ENCODE data around the gene CCM2. TPM values are rescaled to one million over a fixed set of nuclear protein-coding genes. Genes with fewer than 3 reads are reported as not detected.

Gene CCM2
- total and polyA plus RNA-seq, 12 donors: 36.1 to 84.5 (median 50.7) TPM

DNA sequence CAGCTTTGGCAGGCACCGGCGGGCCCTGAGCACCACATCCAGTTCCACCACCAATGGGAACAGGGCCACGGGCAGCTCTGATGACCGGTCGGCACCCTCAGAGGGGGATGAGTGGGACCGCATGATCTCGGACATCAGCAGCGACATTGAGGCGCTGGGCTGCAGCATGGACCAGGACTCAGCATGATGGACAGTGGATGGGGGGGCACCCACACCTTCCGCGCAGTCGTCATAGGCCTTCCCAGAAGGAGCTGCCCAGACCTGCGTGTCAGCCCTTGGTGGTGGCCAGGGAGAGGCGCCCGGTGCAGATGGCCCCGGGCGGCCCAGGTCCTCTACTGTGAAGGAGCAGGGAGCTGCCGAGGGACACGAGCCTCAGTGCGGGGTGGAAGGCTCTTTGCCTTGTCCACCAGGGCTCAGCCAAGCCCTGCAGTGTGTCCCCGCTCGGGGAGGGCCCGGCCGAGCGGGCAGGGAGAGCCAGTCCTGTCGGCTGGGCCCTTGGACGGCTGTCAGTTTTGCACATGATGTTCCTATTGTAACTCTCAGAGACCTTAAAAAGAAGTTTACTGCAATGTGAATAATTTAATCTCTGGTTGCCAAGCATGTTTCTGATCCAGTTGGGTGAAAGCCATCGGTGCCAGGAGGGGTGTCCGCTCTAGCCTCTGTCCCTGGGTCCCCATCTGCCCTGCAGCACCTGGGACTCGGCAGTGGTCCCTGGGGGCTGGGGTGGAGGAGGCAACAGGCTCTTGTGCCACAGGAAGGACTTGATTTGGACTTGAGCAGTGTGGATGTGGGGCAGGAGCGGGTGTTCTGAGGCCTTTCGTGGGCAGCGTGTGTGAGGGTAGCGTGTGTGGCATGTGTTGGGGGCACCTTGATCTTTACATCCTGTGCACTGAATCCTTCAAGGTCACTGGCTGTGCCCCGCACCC lies 76.1 kb downstream of the CCM2 start:
- Histone ChIP-seq H3K27ac (no peak overlapping the region), H3K4me1 (replicated peaks in 1 of 2) (no peaks in the 10 kb centered on the region), H3K9me3 (replicated peaks in 1 of 3) (no peaks in the 10 kb centered on the region), H3K27me3 (no peaks in the 10 kb centered on the region), H3K36me3 (replicated peaks in 1 of 2) (peaks cover 0 to 61% of the 10 kb centered on the region in 2 donors), H3K4me3 (no peak overlapping the region)
- intact Hi-C loops (cut with DNase I): no loop called here
- TF ChIP-seq POLR2A (IDR thresholded peaks at IDR 0.05) (no peak), CTCF (IDR thresholded peaks at IDR 0.05) (no peak)
- 80 to 94% (median 89%) methylated on average over 8 to 35 of the region's 35 CpGs for WGBS, 4 donors
- peak in 1 of 7 donors; percentile 49 for DNase-seq

- Histone ChIP-seq H3K4me1 (replicated peaks in 1 of 2) (peaks cover 0 to 4% of the 10 kb centered on the region in 2 donors), H3K27me3 (no peaks in the 10 kb centered on the region), H3K27ac (no peak overlapping the region), H3K4me3 (no peak overlapping the region), H3K9me3 (replicated peaks in 1 of 3) (no peaks in the 10 kb centered on the region), H3K36me3 (replicated peaks in 1 of 2) (peaks cover 0 to 58% of the 10 kb centered on the region in 2 donors)
- intact Hi-C loops (cut with DNase I): no loop called here
- DNase-seq: no peak
- TF ChIP-seq CTCF (IDR thresholded peaks at IDR 0.05) (no peak), POLR2A (IDR thresholded peaks at IDR 0.05) (no peak)
- WGBS, 4 donors: 76 to 100% (median 91%) methylated on average over 3 to 5 of the region's 5 CpGs
Observed at GRCh38 chr7:45076946-45077345, 76.9 kb downstream of the CCM2 start.

- 86 to 95% (median 90%) methylated on average over 8 to 9 of the region's 9 CpGs for WGBS, 4 donors
- intact Hi-C loops (cut with DNase I): no loop called here
- peak in 1 of 7 donors; percentile 44 for DNase-seq
Observed at GRCh38 chr7:45077579-45077978, 77.6 kb downstream of the CCM2 start.

More at GRCh38 chr7:45077579-45077978, 77.6 kb downstream of the CCM2 start:
- TF ChIP-seq POLR2A (IDR thresholded peaks at IDR 0.05) (no peak), CTCF (IDR thresholded peaks at IDR 0.05) (no peak)
- Histone ChIP-seq H3K4me1 (replicated peaks in 1 of 2) (peaks cover 0 to 9% of the 10 kb centered on the region in 2 donors), H3K27me3 (no peaks in the 10 kb centered on the region), H3K4me3 (no peak overlapping the region), H3K9me3 (replicated peaks in 1 of 3) (no peaks in the 10 kb centered on the region), H3K27ac (no peak overlapping the region), H3K36me3 (replicated peaks in 1 of 2) (peaks cover 0 to 53% of the 10 kb centered on the region in 2 donors)
